Fibroblast of pulmonary artery (primary cell): ENCODE data around the gene PLXNB1.

ENCODE experiments used
- DNase-seq: peaks from one replicate; pipeline ENCODE4 v3.0.0-alpha.2; 2010; ENCODE audit warnings: low read depth
- H3K4me3 ChIP-seq: replicated peaks from 2 replicates; pipeline ENCODE4 v1.5.1; 2011; ENCODE audit warnings: low read depth, mild to moderate bottlenecking, control low read depth, low read length, moderate library complexity
- TF ChIP-seq, protein P1 (sequence below): IDR thresholded peaks from 2 replicates; pipeline ENCODE4 v1.5.1; 2011; ENCODE audit warnings: mild to moderate bottlenecking, control low read depth, low read length, inconsistent platforms; ENCODE audit errors: missing control alignments

The PLXNB1 gene

DNA sequence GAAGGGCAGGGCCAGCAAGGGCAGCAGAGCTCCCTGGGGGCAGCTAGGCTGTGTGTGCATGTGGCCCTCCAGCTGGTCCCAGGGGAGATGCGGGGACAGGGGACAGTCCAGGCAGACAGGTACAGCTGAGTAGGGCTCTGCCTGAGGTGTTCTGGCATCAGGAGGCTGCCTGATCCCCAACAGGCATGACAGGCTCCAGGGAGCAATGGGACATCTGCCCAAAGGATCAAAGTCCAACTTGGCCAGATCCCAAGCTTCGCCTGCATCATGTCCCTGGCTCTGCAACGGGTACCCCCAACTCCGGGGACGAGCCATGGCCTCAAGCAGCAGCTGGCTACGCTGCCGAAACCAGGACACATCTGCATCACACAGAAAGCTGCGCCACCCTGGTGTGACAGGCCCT lies 38.4 kb upstream of the PLXNB1 start:
- no peak overlapping the region for H3K4me3 ChIP-seq
- DNase-seq: no peak
- TF ChIP-seq, protein P1, sequence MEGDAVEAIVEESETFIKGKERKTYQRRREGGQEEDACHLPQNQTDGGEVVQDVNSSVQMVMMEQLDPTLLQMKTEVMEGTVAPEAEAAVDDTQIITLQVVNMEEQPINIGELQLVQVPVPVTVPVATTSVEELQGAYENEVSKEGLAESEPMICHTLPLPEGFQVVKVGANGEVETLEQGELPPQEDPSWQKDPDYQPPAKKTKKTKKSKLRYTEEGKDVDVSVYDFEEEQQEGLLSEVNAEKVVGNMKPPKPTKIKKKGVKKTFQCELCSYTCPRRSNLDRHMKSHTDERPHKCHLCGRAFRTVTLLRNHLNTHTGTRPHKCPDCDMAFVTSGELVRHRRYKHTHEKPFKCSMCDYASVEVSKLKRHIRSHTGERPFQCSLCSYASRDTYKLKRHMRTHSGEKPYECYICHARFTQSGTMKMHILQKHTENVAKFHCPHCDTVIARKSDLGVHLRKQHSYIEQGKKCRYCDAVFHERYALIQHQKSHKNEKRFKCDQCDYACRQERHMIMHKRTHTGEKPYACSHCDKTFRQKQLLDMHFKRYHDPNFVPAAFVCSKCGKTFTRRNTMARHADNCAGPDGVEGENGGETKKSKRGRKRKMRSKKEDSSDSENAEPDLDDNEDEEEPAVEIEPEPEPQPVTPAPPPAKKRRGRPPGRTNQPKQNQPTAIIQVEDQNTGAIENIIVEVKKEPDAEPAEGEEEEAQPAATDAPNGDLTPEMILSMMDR: no peak

DNA sequence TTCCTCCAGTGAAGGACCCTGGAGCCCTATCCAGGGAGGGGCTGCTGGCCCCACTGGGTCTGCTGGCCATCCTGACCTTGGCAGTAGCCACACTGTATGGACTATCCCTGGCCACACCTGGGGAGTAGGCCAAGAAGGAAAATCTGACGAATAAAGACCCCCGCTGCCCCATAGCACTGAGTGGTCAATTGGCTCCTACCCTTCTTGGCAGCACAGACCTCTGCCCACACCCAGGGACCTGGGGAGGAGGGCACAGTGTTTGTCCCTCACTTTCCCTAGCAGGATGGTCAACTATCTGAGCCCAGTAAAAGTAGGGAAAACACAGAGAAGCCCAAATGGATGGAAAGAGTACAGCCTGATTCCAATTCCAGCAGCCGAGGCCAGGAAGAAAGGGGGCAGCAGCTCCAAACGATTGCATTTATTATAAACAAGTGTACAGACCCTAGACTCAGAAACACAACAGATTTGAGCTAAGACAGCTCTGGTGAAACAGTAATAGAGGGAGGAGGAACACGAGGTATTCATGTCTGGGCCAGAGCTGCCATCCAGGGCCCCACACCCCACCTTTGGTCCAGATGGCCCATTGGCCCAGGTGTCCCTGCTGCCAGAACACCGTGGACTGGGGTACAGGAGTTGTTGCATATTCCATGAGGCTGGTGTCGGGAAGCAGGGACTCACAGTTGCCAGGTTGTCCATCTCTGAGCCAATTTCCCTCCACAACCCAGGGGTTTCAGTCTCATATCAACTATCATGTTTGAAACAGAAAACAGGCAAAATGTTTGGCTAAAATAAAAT lies 37.8 kb upstream of the PLXNB1 start:
- H3K4me3 ChIP-seq: no peak overlapping the region

GRCh38 chr3:48467110-48467454 lies 37.2 kb upstream of the PLXNB1 start:
- peak overlapping the region; percentile 62 for H3K4me3 ChIP-seq
- DNase-seq: no peak
- TF ChIP-seq, protein P1: no peak

More for the DNA sequence above, 37.8 kb upstream of the PLXNB1 start:
- TF ChIP-seq, protein P1: no peak
- no peak for DNase-seq

DNA sequence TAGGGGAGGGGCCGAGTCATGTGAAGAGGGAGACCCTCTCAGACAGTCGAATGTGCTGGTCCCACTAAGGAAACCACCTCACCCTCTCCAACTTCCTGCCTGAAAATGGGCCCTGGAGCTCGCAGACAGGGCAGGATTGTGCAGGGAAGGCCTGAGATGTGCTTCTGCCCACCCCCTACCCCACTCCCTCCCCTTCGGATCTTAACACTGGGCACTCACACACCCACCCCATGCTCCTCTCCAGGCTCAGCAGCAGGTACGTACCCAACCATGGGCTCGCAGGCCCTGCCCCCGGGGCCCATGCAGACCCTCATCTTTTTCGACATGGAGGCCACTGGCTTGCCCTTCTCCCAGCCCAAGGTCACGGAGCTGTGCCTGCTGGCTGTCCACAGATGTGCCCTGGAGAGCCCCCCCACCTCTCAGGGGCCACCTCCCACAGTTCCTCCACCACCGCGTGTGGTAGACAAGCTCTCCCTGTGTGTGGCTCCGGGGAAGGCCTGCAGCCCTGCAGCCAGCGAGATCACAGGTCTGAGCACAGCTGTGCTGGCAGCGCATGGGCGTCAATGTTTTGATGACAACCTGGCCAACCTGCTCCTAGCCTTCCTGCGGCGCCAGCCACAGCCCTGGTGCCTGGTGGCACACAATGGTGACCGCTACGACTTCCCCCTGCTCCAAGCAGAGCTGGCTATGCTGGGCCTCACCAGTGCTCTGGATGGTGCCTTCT lies 36.7 kb upstream of the PLXNB1 start:
- no peak for DNase-seq
- peak overlapping the region; percentile 62 for H3K4me3 ChIP-seq
- TF ChIP-seq, protein P1: no peak

GRCh38 chr3:48465531-48466378 lies 35.9 kb upstream of the PLXNB1 start:
- peak overlapping the region; percentile 62 for H3K4me3 ChIP-seq
- peak; percentile 100 for DNase-seq
- TF ChIP-seq, protein P1: peak; percentile 71

- DNase-seq: no peak
- H3K4me3 ChIP-seq: no peak overlapping the region
- TF ChIP-seq, protein P1: no peak
Observed at GRCh38 chr3:48465237-48465530, 35.3 kb upstream of the PLXNB1 start.
